Testis (tissue), 3 donors: ENCODE measurements around the gene TMA16. TPM values are rescaled to one million over a fixed set of nuclear protein-coding genes. Genes with fewer than 3 reads are reported as not detected.

Experiments
- DNase-seq: peaks from one replicate; pipeline ENCODE4 v3.0.0-alpha.2; 2019
- H3K27ac ChIP-seq, 2 donors: fragments of 200-600 bp; sonication (generic); one replicate each; pipeline ENCODE4 v1.5.1; 2019
- H3K27me3 ChIP-seq: fragments of 200-600 bp; sonication (generic); one replicate; pipeline ENCODE4 v1.5.1; 2019
- H3K36me3 ChIP-seq: fragments of 200-600 bp; sonication (generic); one replicate; pipeline ENCODE4 v1.5.1; 2017; ENCODE audit warnings: low read depth; ENCODE audit errors: missing control alignments
- H3K4me1 ChIP-seq: fragments of 200-600 bp; sonication (generic); one replicate; pipeline ENCODE4 v1.5.1; 2019
- H3K4me3 ChIP-seq, 2 donors: fragments of 200-600 bp; sonication (generic); one replicate each; pipeline ENCODE4 v1.5.1; 2017 to 2019
- H3K9me3 ChIP-seq: fragments of 200-600 bp; sonication (generic); one replicate; pipeline ENCODE4 v1.5.1; 2017
- CTCF ChIP-seq, 3 experiments: fragments of 450-650 bp in 2 of 3; fragments of 200-600 bp in 1 of 3; sonication (generic) in 1 of 3; IDR thresholded peaks; one replicate each; pipeline ENCODE4 v1.5.1; 2016 to 2019; ENCODE audit warnings: antibody characterized with exemption in 3 of 3, mild to moderate bottlenecking in 2 of 3, moderate library complexity in 1 of 3
- POLR2A ChIP-seq: fragments of 450-650 bp; IDR thresholded peaks from one replicate; pipeline ENCODE4 v1.6.1; 2017; ENCODE audit warnings: antibody characterized with exemption, mild to moderate bottlenecking, moderate library complexity
- WGBS, 2 donors: methylation state at CpG; one replicate each; pipeline ENCODE4 v1.1.5; 2018; 5-methylcytosine and 5-hydroxymethylcytosine counted together
- intact Hi-C: fragments of 100-400 bp; cut with DNase I; formaldehyde crosslinking; loops from one replicate; pipeline ENCODE4 v1.15.1; 2023; ENCODE audit warnings: low total_unique reads
- polyA plus RNA-seq: library from polyadenylated mRNA; stranded (reverse); fragments of 350-450 nt; fragmentation: Illumina TruSeq; extraction: RNeasy Lipid Tissue Mini Kit (QIAGEN cat#74804); gene quantifications from one replicate; pipeline ENCODE4 v1.2.3, GENCODE V29; 2014; ENCODE audit warnings: low read depth, low replicate concordance; ENCODE audit not compliant: insufficient read depth
- total RNA-seq, 2 donors: library from RNA; depleted of rRNA; stranded (reverse); fragments of >200 nt; gene quantifications; one replicate each; pipeline ENCODE4 v1.2.3, GENCODE V29; 2016

TMA16 gene
- total and polyA plus RNA-seq, 3 donors from 2014 or later, result 33.0 to 34.1 (median 33.2) TPM

GRCh38 chr4:163558539-163559044, 64.1 kb downstream of the TMA16 start:
- Histone ChIP-seq H3K9me3 (no peaks in the 10 kb centered on the region), H3K27ac (no peak overlapping the region), H3K4me3 (no peak overlapping the region), H3K27me3 (no peaks in the 10 kb centered on the region), H3K36me3 (no peaks in the 10 kb centered on the region), H3K4me1 (no peaks in the 10 kb centered on the region)
- intact Hi-C loops, result loop anchor here (10.0 kb wide), 1 partner anchor 1176 kb away; no protein-coding TSS in a partner anchor
- no peak for TF ChIP-seq CTCF (IDR thresholded peaks at IDR 0.05)
- no peak for TF ChIP-seq POLR2A
- DNase-seq, result no peak
- WGBS, 2 donors, result 58 to 62% methylated on average over 6 of the region's 6 CpGs

GRCh38 chr4:163562496-163562895, 68.0 kb downstream of the TMA16 start:
- Histone ChIP-seq H3K36me3 (no peaks in the 10 kb centered on the region), H3K27me3 (no peaks in the 10 kb centered on the region), H3K4me1 (no peaks in the 10 kb centered on the region), H3K27ac (no peak overlapping the region), H3K4me3 (no peak overlapping the region), H3K9me3 (no peaks in the 10 kb centered on the region)
- intact Hi-C loops, result no loop called here
- TF ChIP-seq POLR2A (no peak), CTCF (IDR thresholded peaks at IDR 0.05) (no peak)
- DNase-seq, result no peak
- WGBS, 2 donors, result 98 to 100% methylated on average over 2 of the region's 2 CpGs

GRCh38 chr4:163563592-163563991, 69.1 kb downstream of the TMA16 start:
- no peaks in the 10 kb centered on the region for H3K4me1 ChIP-seq
- no peak overlapping the region for H3K27ac ChIP-seq
- H3K27me3 ChIP-seq, result no peaks in the 10 kb centered on the region
- WGBS, 2 donors, result 85 to 90% methylated on average over 6 of the region's 6 CpGs
- no peak overlapping the region for H3K4me3 ChIP-seq
- TF ChIP-seq POLR2A (no peak), CTCF (IDR thresholded peaks at IDR 0.05) (no peak)
- H3K9me3 ChIP-seq, result no peaks in the 10 kb centered on the region
- no peak for DNase-seq
- H3K36me3 ChIP-seq, result no peaks in the 10 kb centered on the region
- intact Hi-C loops, result no loop called here

GRCh38 chr4:163564221-163564720, 69.8 kb downstream of the TMA16 start:
- Histone ChIP-seq H3K4me3 (no peak overlapping the region), H3K27ac (no peak overlapping the region), H3K27me3 (no peaks in the 10 kb centered on the region), H3K9me3 (no peaks in the 10 kb centered on the region), H3K4me1 (no peaks in the 10 kb centered on the region), H3K36me3 (no peaks in the 10 kb centered on the region)
- DNase-seq, result no peak
- intact Hi-C loops, result no loop called here
- TF ChIP-seq POLR2A (no peak), CTCF (IDR thresholded peaks at IDR 0.05) (no peak)
- 89 to 91% methylated on average over 2 of the region's 2 CpGs for WGBS, 2 donors
